Tibial nerve (tissue), 3 donors: Measurements from ENCODE around the gene MFSD6L.

Experiments
- CTCF ChIP-seq, 5 experiments: fragments of 200-600 bp in 3 of 5; fragments of 450-650 bp in 2 of 5; sonication (generic) in 3 of 5; IDR thresholded peaks; one replicate each; pipeline ENCODE4 v1.5.1; 2016 to 2019; ENCODE audit warnings: antibody characterized with exemption in 5 of 5, mild to moderate bottlenecking in 3 of 5, moderate library complexity in 2 of 5
- POLR2A ChIP-seq, 2 donors: fragments of 450-650 bp; IDR thresholded peaks; one replicate each; pipeline ENCODE4 v1.6.1; 2017; ENCODE audit warnings: antibody characterized with exemption in 2 of 2, mild to moderate bottlenecking in 2 of 2, moderate library complexity in 2 of 2

- TF ChIP-seq CTCF (IDR thresholded peaks at IDR 0.05) (no peak), POLR2A (IDR thresholded peaks at IDR 0.05) (no peak)
Observed at GRCh38 chr17:8754890-8755289, 44.3 kb downstream of the MFSD6L start.
